ENCODE data around the gene DOCK8.

GRCh38 chr9:223152-223551 lies 8.5 kb downstream of the DOCK8 start:
- TF ChIP-seq, protein P1, sequence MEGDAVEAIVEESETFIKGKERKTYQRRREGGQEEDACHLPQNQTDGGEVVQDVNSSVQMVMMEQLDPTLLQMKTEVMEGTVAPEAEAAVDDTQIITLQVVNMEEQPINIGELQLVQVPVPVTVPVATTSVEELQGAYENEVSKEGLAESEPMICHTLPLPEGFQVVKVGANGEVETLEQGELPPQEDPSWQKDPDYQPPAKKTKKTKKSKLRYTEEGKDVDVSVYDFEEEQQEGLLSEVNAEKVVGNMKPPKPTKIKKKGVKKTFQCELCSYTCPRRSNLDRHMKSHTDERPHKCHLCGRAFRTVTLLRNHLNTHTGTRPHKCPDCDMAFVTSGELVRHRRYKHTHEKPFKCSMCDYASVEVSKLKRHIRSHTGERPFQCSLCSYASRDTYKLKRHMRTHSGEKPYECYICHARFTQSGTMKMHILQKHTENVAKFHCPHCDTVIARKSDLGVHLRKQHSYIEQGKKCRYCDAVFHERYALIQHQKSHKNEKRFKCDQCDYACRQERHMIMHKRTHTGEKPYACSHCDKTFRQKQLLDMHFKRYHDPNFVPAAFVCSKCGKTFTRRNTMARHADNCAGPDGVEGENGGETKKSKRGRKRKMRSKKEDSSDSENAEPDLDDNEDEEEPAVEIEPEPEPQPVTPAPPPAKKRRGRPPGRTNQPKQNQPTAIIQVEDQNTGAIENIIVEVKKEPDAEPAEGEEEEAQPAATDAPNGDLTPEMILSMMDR (conservative IDR thresholded peaks at IDR 0.05; ENCODE audit: low read depth in 2 of 2), result no peak
- TF ChIP-seq STAT1 (IDR thresholded peaks at IDR 0.05; ENCODE audit: unreplicated experiment) (no peak), EZH2 (IDR thresholded peaks at IDR 0.05; ENCODE audit: low read depth, unreplicated experiment) (no peak), CREB1 (CRISPR knock-in tag; IDR thresholded peaks at IDR 0.05; ENCODE audit: low read depth) (no peak), ETS1 (IDR thresholded peaks at IDR 0.05) (no peak), POLR2AphosphoS5 (IDR thresholded peaks at IDR 0.05; ENCODE audit: low read depth) (no peak), REST (IDR thresholded peaks at IDR 0.05; ENCODE audit: unreplicated experiment) (no peak), EZH2phosphoT487 (IDR thresholded peaks at IDR 0.05; ENCODE audit: unreplicated experiment) (no peak)

Data from GM23338 (cell line).